NCI-H748 (cell line): ENCODE data around the gene FADS2.

Experiments used
- DNase-seq: peaks from one replicate; lab custom pipeline; 2025; ENCODE audit not compliant: unreplicated experiment; lab: John Stamatoyannopoulos, UW

The FADS2 gene

GRCh38 chr11:61795459-61795858 is 32.6 kb upstream of the FADS2 start:
- DNase-seq: no peak

- no peak for DNase-seq
Observed at GRCh38 chr11:61795876-61796526, 32.1 kb upstream of the FADS2 start.

- peak; percentile 72 for DNase-seq
Observed at GRCh38 chr11:61797263-61797944, 30.7 kb upstream of the FADS2 start.

- DNase-seq: no peak
Observed at GRCh38 chr11:61799665-61800284, 28.3 kb upstream of the FADS2 start.

GRCh38 chr11:61800331-61801281 is 27.5 kb upstream of the FADS2 start:
- DNase-seq: no peak

GRCh38 chr11:61802605-61803004 is 25.5 kb upstream of the FADS2 start:
- no peak for DNase-seq

- no peak for DNase-seq
Observed at GRCh38 chr11:61803889-61804647, 24.0 kb upstream of the FADS2 start.

GRCh38 chr11:61805146-61805545 is 23.0 kb upstream of the FADS2 start:
- DNase-seq: no peak

- DNase-seq: no peak
Observed at GRCh38 chr11:61806785-61807184, 21.3 kb upstream of the FADS2 start.

GRCh38 chr11:61810671-61811175 is 17.4 kb upstream of the FADS2 start:
- DNase-seq: no peak

GRCh38 chr11:61811831-61812230 is 16.3 kb upstream of the FADS2 start:
- no peak for DNase-seq

- no peak for DNase-seq
Observed at GRCh38 chr11:61812736-61813411, 15.2 kb upstream of the FADS2 start.

GRCh38 chr11:61814247-61814957 is 13.7 kb upstream of the FADS2 start:
- peak; percentile 92 for DNase-seq

GRCh38 chr11:61814958-61815789 is 12.9 kb upstream of the FADS2 start:
- peak; percentile 98 for DNase-seq

GRCh38 chr11:61815790-61816735 is 12.0 kb upstream of the FADS2 start:
- DNase-seq: peak; percentile 81

- DNase-seq: peak; percentile 99
Observed at GRCh38 chr11:61816736-61817455, 11.2 kb upstream of the FADS2 start, which contains the start of gene FADS1. Gene FADS1 (minus strand): TSS chr11:61817003. CDS start chr11:61816929, 74 bp downstream.
